NB4 (cell line): ENCODE data around the gene COL4A1.

ENCODE experiments used
- DNase-seq: peaks from one replicate; pipeline ENCODE4 v3.0.0; 2010; ENCODE audit warnings: low read depth
- H3K4me3 ChIP-seq: one replicate; pipeline ENCODE4 v1.5.1; 2011; ENCODE audit warnings: mild to moderate bottlenecking, low read depth, low read length, moderate library complexity
- MYC ChIP-seq: IDR thresholded peaks from 2 replicates; pipeline ENCODE4 v1.6.1; 2011; ENCODE audit warnings: low read depth, low read length
- POLR2A ChIP-seq: IDR thresholded peaks from 2 replicates; pipeline ENCODE4 v1.6.1; 2011; ENCODE audit warnings: mild to moderate bottlenecking; ENCODE audit not compliant: insufficient read length; ENCODE audit errors: extremely low read depth
- TF ChIP-seq, protein P1 (sequence below): IDR thresholded peaks from 2 replicates; pipeline ENCODE4 v1.6.1; 2011; ENCODE audit warnings: low read depth, low read length
- TF ChIP-seq, protein P2 (sequence below): IDR thresholded peaks from one replicate; pipeline ENCODE4 v1.5.1; 2012; ENCODE audit warnings: low read depth, low read length

Gene COL4A1

DNA sequence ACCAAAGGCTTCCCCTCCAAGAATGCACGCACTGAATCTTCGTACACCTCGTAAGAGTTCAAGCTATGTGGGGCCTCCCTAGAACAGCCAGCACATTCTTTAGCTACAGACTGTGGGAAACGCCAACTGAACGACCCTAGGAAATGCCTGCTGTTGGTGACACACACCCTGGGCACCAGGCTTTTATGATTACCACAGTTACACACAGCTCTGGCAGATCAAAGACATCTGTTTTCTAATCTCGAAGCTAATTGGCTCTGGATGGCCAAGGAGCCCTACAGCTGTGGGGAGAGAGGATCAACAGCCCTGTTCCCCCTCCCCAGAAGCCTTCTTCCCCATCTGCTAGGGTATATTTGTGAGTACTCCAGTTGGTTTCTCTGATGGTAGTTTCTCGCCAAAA is 123.0 kb downstream of the COL4A1 start:
- TF ChIP-seq MYC (no peak), POLR2A (no peak)
- TF ChIP-seq, protein P1, sequence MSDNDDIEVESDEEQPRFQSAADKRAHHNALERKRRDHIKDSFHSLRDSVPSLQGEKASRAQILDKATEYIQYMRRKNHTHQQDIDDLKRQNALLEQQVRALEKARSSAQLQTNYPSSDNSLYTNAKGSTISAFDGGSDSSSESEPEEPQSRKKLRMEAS: no peak
- TF ChIP-seq, protein P2, sequence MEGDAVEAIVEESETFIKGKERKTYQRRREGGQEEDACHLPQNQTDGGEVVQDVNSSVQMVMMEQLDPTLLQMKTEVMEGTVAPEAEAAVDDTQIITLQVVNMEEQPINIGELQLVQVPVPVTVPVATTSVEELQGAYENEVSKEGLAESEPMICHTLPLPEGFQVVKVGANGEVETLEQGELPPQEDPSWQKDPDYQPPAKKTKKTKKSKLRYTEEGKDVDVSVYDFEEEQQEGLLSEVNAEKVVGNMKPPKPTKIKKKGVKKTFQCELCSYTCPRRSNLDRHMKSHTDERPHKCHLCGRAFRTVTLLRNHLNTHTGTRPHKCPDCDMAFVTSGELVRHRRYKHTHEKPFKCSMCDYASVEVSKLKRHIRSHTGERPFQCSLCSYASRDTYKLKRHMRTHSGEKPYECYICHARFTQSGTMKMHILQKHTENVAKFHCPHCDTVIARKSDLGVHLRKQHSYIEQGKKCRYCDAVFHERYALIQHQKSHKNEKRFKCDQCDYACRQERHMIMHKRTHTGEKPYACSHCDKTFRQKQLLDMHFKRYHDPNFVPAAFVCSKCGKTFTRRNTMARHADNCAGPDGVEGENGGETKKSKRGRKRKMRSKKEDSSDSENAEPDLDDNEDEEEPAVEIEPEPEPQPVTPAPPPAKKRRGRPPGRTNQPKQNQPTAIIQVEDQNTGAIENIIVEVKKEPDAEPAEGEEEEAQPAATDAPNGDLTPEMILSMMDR: no peak
- H3K4me3 ChIP-seq: no peak overlapping the region
- no peak for DNase-seq

DNA sequence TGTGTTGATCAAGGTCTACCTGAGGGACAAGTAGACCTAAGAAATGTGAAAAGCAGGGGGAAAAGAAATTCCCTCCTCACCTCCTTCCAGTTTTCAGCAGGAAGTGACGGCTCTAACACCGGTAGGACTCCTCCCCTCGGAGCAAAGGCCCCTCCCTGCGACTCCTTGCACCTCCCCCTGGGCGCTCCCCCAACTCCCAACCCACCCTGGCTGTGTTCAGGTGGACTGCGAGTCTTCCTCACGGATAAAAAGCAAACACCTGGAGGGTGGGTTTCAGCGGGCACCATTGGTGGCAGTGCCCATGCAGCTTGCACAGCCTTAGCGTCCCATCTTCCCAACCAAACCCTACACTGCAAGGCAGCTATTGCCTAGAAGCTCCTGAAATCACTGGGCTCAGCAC is 124.5 kb downstream of the COL4A1 start:
- TF ChIP-seq POLR2A: no peak
- TF ChIP-seq, protein P1: no peak
- TF ChIP-seq, protein P2: no peak
- TF ChIP-seq MYC: no peak
- DNase-seq: no peak
- H3K4me3 ChIP-seq: no peak overlapping the region

DNA sequence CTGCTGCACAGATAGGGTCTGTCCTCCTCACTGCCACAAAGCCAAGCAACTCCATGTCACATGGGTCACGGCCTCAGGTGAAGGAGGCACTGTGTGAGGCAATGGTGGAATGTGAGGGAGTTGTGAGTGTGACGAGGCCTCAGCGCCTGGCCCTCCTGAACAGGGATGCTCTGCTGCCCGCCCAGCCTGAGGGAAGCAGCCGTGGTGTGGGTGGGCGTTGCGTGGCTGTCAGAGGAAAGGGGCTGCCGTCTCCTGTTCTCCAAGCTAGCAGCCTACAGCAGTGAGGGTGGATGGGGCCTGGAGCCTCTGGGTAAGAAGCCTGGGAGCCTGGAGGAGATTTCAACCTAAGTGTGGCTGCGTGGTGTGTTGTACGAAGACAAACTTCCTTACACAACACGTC is 125.0 kb downstream of the COL4A1 start:
- H3K4me3 ChIP-seq: no peak overlapping the region
- DNase-seq: no peak
- TF ChIP-seq, protein P2: no peak
- TF ChIP-seq MYC: no peak
- TF ChIP-seq, protein P1: no peak
- no peak for TF ChIP-seq POLR2A

DNA sequence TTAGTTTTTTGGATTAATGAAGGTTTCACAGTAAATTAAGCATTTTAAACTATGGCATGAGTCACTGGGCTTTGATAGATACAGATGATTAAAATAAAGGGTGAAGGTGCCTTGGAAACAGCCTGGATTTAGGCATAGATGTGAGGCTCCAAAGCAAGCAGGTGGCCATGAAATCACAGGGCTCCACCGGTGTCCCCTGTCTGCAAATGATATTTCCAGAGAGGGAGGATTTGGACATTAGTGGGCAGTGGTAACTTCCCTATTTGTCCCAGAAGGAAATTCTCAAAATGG is 127.2 kb downstream of the COL4A1 start:
- H3K4me3 ChIP-seq: no peak overlapping the region
- DNase-seq: no peak
- TF ChIP-seq, protein P1: no peak
- TF ChIP-seq MYC (no peak), POLR2A (no peak)
- TF ChIP-seq, protein P2: no peak

DNA sequence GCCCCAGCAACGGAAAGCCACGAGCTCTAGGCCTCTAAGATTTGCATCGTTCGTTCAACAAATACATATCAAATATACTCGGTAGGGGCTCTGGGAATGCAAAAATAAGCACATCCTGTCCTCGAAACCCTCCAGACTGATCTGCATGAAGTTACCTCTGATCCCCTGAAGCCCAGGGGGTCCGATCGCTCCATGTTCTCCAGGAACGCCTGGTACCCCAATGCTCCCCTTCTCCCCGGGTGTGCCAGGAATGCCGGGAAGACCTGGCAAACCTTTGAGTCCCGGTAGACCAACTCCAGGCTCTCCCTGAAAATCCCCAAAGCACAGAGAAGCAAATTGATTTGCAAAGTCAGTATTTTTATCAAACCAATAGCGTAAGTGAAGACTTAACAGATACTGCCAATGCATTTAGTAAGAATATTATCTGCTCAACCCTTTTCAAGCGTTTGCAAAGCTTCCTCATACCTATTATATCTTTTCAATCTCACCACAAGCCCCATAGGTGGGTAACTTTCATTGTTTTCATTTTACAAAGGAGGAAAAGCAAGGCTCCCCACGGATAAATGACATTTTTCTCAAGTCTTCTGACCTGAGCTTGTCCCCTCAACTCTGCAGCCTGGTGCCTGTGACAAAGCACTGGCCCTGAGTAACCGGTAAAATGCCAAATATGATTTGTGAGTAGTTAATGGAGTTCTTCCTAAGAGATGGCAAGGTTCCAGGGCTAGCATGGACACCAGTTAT is 127.7 kb downstream of the COL4A1 start:
- no peak for DNase-seq
- TF ChIP-seq MYC: no peak
- TF ChIP-seq, protein P1: no peak
- TF ChIP-seq POLR2A: no peak
- TF ChIP-seq, protein P2: no peak
- no peak overlapping the region for H3K4me3 ChIP-seq
